ENCODE results near the gene SPAG7. TPM values are rescaled to one million over a fixed set of nuclear protein-coding genes. Genes with fewer than 3 reads are reported as not detected.

Gene SPAG7
- total and polyA plus RNA-seq, 4 donors, result 18.6 to 66.3 (median 26.0) TPM

GRCh38 chr17:4938069-4938491 is 29.5 kb downstream of the SPAG7 start:
- WGBS, result 95% methylated on average over 11 of the region's 11 CpGs
- peaks cover 8 to 47% (median 33%) of the 10 kb centered on the region in 4 donors for H3K4me1 ChIP-seq (ENCODE audit: control insufficient read depth in 4 of 4, insufficient read depth in 4 of 4, low read length in 3 of 4)
- H3K4me3 ChIP-seq (ENCODE audit: low read depth in 1 of 3, low read length in 3 of 3), result no peak overlapping the region
- H3K27ac ChIP-seq (ENCODE audit: low read depth in 1 of 2, low read length in 2 of 2), result no peak overlapping the region
- TF ChIP-seq RXRA (IDR thresholded peaks at IDR 0.05) (no peak), CTCF (IDR thresholded peaks at IDR 0.05; ENCODE audit: low read depth, low read length, missing input control) (no peak), HNF4A (conservative IDR thresholded peaks at IDR 0.05) (no peak), YY1 (IDR thresholded peaks at IDR 0.05) (no peak), JUND (IDR thresholded peaks at IDR 0.05) (no peak), REST (IDR thresholded peaks at IDR 0.05) (no peak), RAD21 (IDR thresholded peaks at IDR 0.05) (no peak), FOXA2 (IDR thresholded peaks at IDR 0.05) (no peak), FOXA1 (IDR thresholded peaks at IDR 0.05) (no peak), ZBTB33 (IDR thresholded peaks at IDR 0.05) (no peak), MAX (IDR thresholded peaks at IDR 0.05) (no peak), GABPA (IDR thresholded peaks at IDR 0.05 in 1 of 2, conservative IDR thresholded peaks at IDR 0.05 in 1 of 2) (no peak), NR2F2 (IDR thresholded peaks at IDR 0.05) (no peak), HNF4G (IDR thresholded peaks at IDR 0.05) (no peak), EGR1 (IDR thresholded peaks at IDR 0.05; ENCODE audit: low read depth in 2 of 2) (no peak), TAF1 (conservative IDR thresholded peaks at IDR 0.05) (no peak), ATF3 (IDR thresholded peaks at IDR 0.05) (no peak), SP1 (IDR thresholded peaks at IDR 0.05) (no peak)
- peak overlapping the region in 1 of 2 donors; percentile 69 for H3K9ac ChIP-seq (ENCODE audit: low read depth in 1 of 2, low read length in 2 of 2)
- H3K9me3 ChIP-seq (ENCODE audit: control insufficient read depth in 4 of 4, low read length in 3 of 4), result no peaks in the 10 kb centered on the region
- no peak for DNase-seq (ENCODE audit: low spot score)
- H3K27me3 ChIP-seq (ENCODE audit: control insufficient read depth in 4 of 4, insufficient read depth in 4 of 4, low read length in 3 of 4), result no peaks in the 10 kb centered on the region
- H3K36me3 ChIP-seq (ENCODE audit: control insufficient read depth in 4 of 4, insufficient read depth in 3 of 4, low read depth in 1 of 4, low read length in 3 of 4), result peaks cover 1 to 16% (median 11%) of the 10 kb centered on the region in 4 donors
